ENCODE measurements around the gene CEP57.

- no peak for TF ChIP-seq POLR2A (IDR thresholded peaks at IDR 0.05)
- TF ChIP-seq CTCF (IDR thresholded peaks at IDR 0.05) = no peak
These were observed 22.8 kb upstream of the CEP57 start for GRCh38 chr11:95767498-95767897.

Measured in esophagus squamous epithelium (tissue), 4 donors.